GM18519 (cell line): ENCODE data around the gene NAA16.
"Not testable (repeated sequence)": the region's sequence is repeated elsewhere in the genome, so short reads cannot be mapped to it uniquely, and the experiment has no call there.

Experiments
- ATAC-seq: cut with Tn5 transposase; IDR thresholded peaks from one replicate; pipeline ENCODE4 v1.9.1; 2021; ENCODE audit warnings: mild to moderate bottlenecking, moderate library complexity; ENCODE audit not compliant: unreplicated experiment, low FRiP score

NAA16 gene

GRCh38 chr13:41403983-41404382 is 92.9 kb downstream of the NAA16 start:
- no peak for ATAC-seq

- ATAC-seq, result no peak
These were observed 94.3 kb downstream of the NAA16 start for GRCh38 chr13:41405367-41405766.

- no peak for ATAC-seq
These were observed 96.3 kb downstream of the NAA16 start for GRCh38 chr13:41407380-41407779.

GRCh38 chr13:41408121-41408520 is 97.1 kb downstream of the NAA16 start:
- no peak for ATAC-seq

- no peak for ATAC-seq
These were observed 97.7 kb downstream of the NAA16 start for GRCh38 chr13:41408746-41409145.

GRCh38 chr13:41409611-41410010 is 98.5 kb downstream of the NAA16 start:
- ATAC-seq, result no peak

GRCh38 chr13:41411060-41411459 is 100.0 kb downstream of the NAA16 start:
- no peak for ATAC-seq

GRCh38 chr13:41411522-41411921 is 100.5 kb downstream of the NAA16 start:
- no peak for ATAC-seq

GRCh38 chr13:41413872-41414271 is 102.8 kb downstream of the NAA16 start:
- ATAC-seq, result no peak

GRCh38 chr13:41416276-41416675 is 105.2 kb downstream of the NAA16 start:
- ATAC-seq, result no peak

GRCh38 chr13:41418027-41418426 is 107.0 kb downstream of the NAA16 start:
- ATAC-seq, result no peak

GRCh38 chr13:41418731-41419130 is 107.7 kb downstream of the NAA16 start:
- ATAC-seq, result no peak

GRCh38 chr13:41419206-41419605 is 108.1 kb downstream of the NAA16 start:
- ATAC-seq, result no peak

GRCh38 chr13:41420146-41420545 is 109.1 kb downstream of the NAA16 start:
- ATAC-seq, result no peak

GRCh38 chr13:41421330-41421729 is 110.3 kb downstream of the NAA16 start:
- ATAC-seq, result not testable (repeated sequence)

- not testable (repeated sequence) for ATAC-seq
These were observed 110.9 kb downstream of the NAA16 start for GRCh38 chr13:41421983-41422382.

- not testable (repeated sequence) for ATAC-seq
These were observed 112.2 kb downstream of the NAA16 start for GRCh38 chr13:41423259-41423658.

- ATAC-seq, result not testable (repeated sequence)
These were observed 113.6 kb downstream of the NAA16 start for GRCh38 chr13:41424675-41425074.

- no peak for ATAC-seq
These were observed 115.0 kb downstream of the NAA16 start for GRCh38 chr13:41426047-41426446.
